A549 (cell line): Measurements from ENCODE around the gene TTBK2. TPM values are rescaled to one million over a fixed set of nuclear protein-coding genes. Genes with fewer than 3 reads are reported as not detected.

Source experiments
- ATAC-seq, 2 experiments: fragments of 200-7000 bp in 1 of 2; fragments of >200 bp in 1 of 2; cut with Nextera tagmentation in 1 of 2; cut with Tn5 transposase in 1 of 2; 3 replicates each; pipeline versions ENCODE4 v1.8.0 to v1.9.1; 2018 to 2020; ENCODE audit warnings: mild to moderate bottlenecking in 1 of 2, moderate library complexity in 1 of 2
- CTCF ChIA-PET: fragments of 300-600 bp; sonication (Branson Sonifier 250); formaldehyde crosslinking; extraction: SDS; loops from one replicate; lab custom pipeline; 2021; ENCODE audit warnings: antibody characterized with exemption, inconsistent platforms; lab: Yijun Ruan, JAX
- POLR2A ChIA-PET: fragments of 350-600 bp; formaldehyde crosslinking; extraction: SDS; loops from one replicate; lab custom pipeline; 2021; ENCODE audit warnings: antibody characterized with exemption, inconsistent platforms; lab: Yijun Ruan, JAX
- DNase-seq, 2 experiments: peaks; one replicate each; pipeline versions ENCODE4 v3.0.0 to v3.0.0-alpha.2; 2011 to 2016; ENCODE audit warnings: low read depth in 1 of 2, low spot score in 1 of 2
- FAIRE-seq: peaks from 2 replicates; lab custom pipeline; 2011; peaks lifted over from hg19 to GRCh38; lab: Jason Lieb, UNC
- H3K27ac ChIP-seq, 2 experiments: fragments of >200 bp; sonication (Bioruptor Twin); formaldehyde crosslinking; 3 replicates each; pipeline ENCODE4 v1.5.1; 2016 to 2017
- H3K4me1 ChIP-seq: fragments of >200 bp; sonication (Bioruptor Twin); formaldehyde crosslinking; 3 replicates; pipeline ENCODE4 v1.6.1; 2016
- H3K4me2 ChIP-seq: fragments of >200 bp; sonication (Bioruptor Twin); formaldehyde crosslinking; 3 replicates; pipeline ENCODE4 v1.6.1; 2016
- H3K4me3 ChIP-seq: fragments of >200 bp; sonication (Bioruptor Twin); formaldehyde crosslinking; 3 replicates; pipeline ENCODE4 v1.5.1; 2016
- H3K9me3 ChIP-seq: fragments of >200 bp; sonication (Bioruptor Twin); formaldehyde crosslinking; 3 replicates; pipeline ENCODE4 v1.6.1; 2016
- BHLHE40 ChIP-seq: IDR thresholded peaks from 2 replicates; pipeline ENCODE4 v1.6.1; 2012; ENCODE audit warnings: low read depth, low read length, inconsistent platforms
- E2F6 ChIP-seq: IDR thresholded peaks from 2 replicates; pipeline ENCODE4 v1.6.1; 2012; ENCODE audit warnings: low read depth, borderline replicate concordance
- EHF ChIP-seq: fragments of 250-450 bp; sonication (Bioruptor Pico); IDR thresholded peaks from 2 replicates; pipeline ENCODE4 v1.5.0; 2020; ENCODE audit warnings: mild to moderate bottlenecking
- FOSB ChIP-seq: fragments of 250-450 bp; sonication (Bioruptor Pico); IDR thresholded peaks from 2 replicates; pipeline ENCODE4 v1.5.0; 2020; ENCODE audit warnings: mild to moderate bottlenecking, moderate library complexity
- HEYL ChIP-seq: fragments of 250-450 bp; sonication (Bioruptor Pico); IDR thresholded peaks from 2 replicates; pipeline ENCODE4 v1.8.0; 2021; ENCODE audit warnings: mild to moderate bottlenecking, moderate library complexity
- HOXB13 ChIP-seq: fragments of 250-450 bp; sonication (Bioruptor Pico); IDR thresholded peaks from 2 replicates; pipeline ENCODE4 v1.5.0; 2020; ENCODE audit warnings: low read depth, mild to moderate bottlenecking, moderate library complexity
- JUNB ChIP-seq: fragments of >200 bp; sonication (Bioruptor Twin); formaldehyde crosslinking; IDR thresholded peaks from 2 replicates; pipeline ENCODE4 v1.6.1; 2016
- KDM1A ChIP-seq: fragments of 200-600 bp; sonication (generic); IDR thresholded peaks from 2 replicates; pipeline ENCODE4 v1.6.1; 2016; ENCODE audit warnings: low read depth, mild to moderate bottlenecking
- MAZ ChIP-seq: fragments of 150-350 bp; IDR thresholded peaks from 2 replicates; pipeline ENCODE4 v1.6.1; 2014; ENCODE audit warnings: antibody characterized with exemption, low read depth, low read length, borderline replicate concordance
- PHF8 ChIP-seq: fragments of 200-600 bp; sonication (generic); IDR thresholded peaks from 2 replicates; pipeline ENCODE4 v1.6.1; 2016; ENCODE audit warnings: low read depth, mild to moderate bottlenecking, antibody characterized with exemption, moderate library complexity, borderline replicate concordance
- SREBF2 ChIP-seq: fragments of 450-650 bp; IDR thresholded peaks from 2 replicates; pipeline ENCODE4 v1.6.1; 2014; ENCODE audit warnings: mild to moderate bottlenecking, moderate library complexity
- WGBS: methylation state at CpG from one replicate; pipeline ENCODE4 v1.1.6; 2017; ENCODE audit errors: missing lambda C conversion rate; 5-methylcytosine and 5-hydroxymethylcytosine counted together
- polyA plus RNA-seq, 4 experiments: library from polyadenylated mRNA; depleted of rRNA in 3 of 4; stranded (reverse); fragments of >200 nt; fragmentation: RNase III in 1 of 4; extraction: RNeasy Plus Mini Kit Qiagen cat#74134 plus additional on column Dnase treatment in 1 of 4; gene quantifications; 2 replicates in 3 of 4; 3 replicates in 1 of 4; pipeline ENCODE4 v1.2.3, GENCODE V29; 2011 to 2017
- TF ChIP-seq, protein P1 (sequence below): fragments of 250-450 bp; sonication (Bioruptor Pico); IDR thresholded peaks from 2 replicates; pipeline ENCODE4 v1.5.0; 2020; ENCODE audit warnings: low read depth, mild to moderate bottlenecking, moderate library complexity
- TF ChIP-seq, protein P2 (sequence below): IDR thresholded peaks from 2 replicates; pipeline ENCODE4 v1.6.1; 2012
- TF ChIP-seq, protein P3 (sequence below): fragments of 150-350 bp; IDR thresholded peaks from 2 replicates; pipeline ENCODE4 v1.6.1; 2014; ENCODE audit warnings: low read depth, mild to moderate bottlenecking, low read length
- TF ChIP-seq, protein P4 (sequence below): fragments of 200-600 bp; sonication (generic); IDR thresholded peaks from 2 replicates; pipeline ENCODE4 v1.6.1; 2016; ENCODE audit warnings: antibody characterized with exemption, mild to moderate bottlenecking, moderate library complexity
- TF ChIP-seq, protein P5 (sequence below): fragments of >200 bp; sonication (Bioruptor Twin); formaldehyde crosslinking; IDR thresholded peaks from 3 replicates; pipeline ENCODE4 v1.5.1; 2016

TTBK2 gene
- polyA plus RNA-seq, 2 of the 4 experiments (the other 2 are of a cell fraction): 2.3 to 5.6 TPM

DNA sequence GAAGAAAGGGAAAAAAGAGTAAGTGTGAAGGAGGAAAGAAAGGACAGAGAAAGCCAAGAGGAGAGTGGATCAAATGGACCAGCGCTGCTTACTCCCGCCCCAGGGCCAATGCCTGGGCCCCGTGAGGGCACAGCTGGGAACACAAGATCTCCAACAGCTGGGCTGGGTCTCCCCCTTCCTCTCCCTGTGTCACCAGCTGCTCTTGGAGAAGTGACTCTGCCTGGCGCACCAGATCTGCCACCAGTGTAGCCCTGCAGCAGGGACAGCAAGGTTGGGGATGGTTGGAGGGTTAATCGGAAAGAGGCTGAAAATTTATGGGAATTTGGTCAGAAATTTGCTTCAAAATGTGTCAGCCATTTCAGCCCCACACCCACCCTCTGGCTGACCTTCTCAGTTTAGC, 192.0 kb downstream of the TTBK2 start:
- WGBS: 95% methylated on average over 5 of the region's 5 CpGs
- Histone ChIP-seq H3K4me1 (no peaks in the 10 kb centered on the region), H3K27ac (no peak overlapping the region), H3K4me3 (no peak overlapping the region), H3K4me2 (no peak overlapping the region), H3K9me3 (no peaks in the 10 kb centered on the region)
- DNase-seq (no peak), FAIRE-seq (no peak), ATAC-seq (no peak)
- ChIA-PET CTCF (interaction anchor here (0.6 kb wide), 1 partner anchor 199 kb away, joined by 3 read pairs; no protein-coding TSS in a partner anchor), POLR2A (no interaction called here)
- TF ChIP-seq, protein P1, sequence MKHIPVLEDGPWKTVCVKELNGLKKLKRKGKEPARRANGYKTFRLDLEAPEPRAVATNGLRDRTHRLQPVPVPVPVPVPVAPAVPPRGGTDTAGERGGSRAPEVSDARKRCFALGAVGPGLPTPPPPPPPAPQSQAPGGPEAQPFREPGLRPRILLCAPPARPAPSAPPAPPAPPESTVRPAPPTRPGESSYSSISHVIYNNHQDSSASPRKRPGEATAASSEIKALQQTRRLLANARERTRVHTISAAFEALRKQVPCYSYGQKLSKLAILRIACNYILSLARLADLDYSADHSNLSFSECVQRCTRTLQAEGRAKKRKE (CRISPR knock-in tag): no peak
- TF ChIP-seq FOSB: no peak
- TF ChIP-seq KDM1A: no peak
- TF ChIP-seq HOXB13 (CRISPR knock-in tag): no peak
- TF ChIP-seq MAZ: no peak
- no peak for TF ChIP-seq PHF8
- TF ChIP-seq EHF (CRISPR knock-in tag): no peak
- TF ChIP-seq, protein P2, sequence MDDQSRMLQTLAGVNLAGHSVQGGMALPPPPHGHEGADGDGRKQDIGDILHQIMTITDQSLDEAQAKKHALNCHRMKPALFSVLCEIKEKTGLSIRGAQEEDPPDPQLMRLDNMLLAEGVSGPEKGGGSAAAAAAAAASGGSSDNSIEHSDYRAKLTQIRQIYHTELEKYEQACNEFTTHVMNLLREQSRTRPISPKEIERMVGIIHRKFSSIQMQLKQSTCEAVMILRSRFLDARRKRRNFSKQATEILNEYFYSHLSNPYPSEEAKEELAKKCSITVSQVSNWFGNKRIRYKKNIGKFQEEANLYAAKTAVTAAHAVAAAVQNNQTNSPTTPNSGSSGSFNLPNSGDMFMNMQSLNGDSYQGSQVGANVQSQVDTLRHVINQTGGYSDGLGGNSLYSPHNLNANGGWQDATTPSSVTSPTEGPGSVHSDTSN: no peak
- TF ChIP-seq BHLHE40: no peak
- TF ChIP-seq SREBF2: no peak
- TF ChIP-seq JUNB: no peak
- TF ChIP-seq HEYL (CRISPR knock-in tag): no peak
- TF ChIP-seq, protein P3, sequence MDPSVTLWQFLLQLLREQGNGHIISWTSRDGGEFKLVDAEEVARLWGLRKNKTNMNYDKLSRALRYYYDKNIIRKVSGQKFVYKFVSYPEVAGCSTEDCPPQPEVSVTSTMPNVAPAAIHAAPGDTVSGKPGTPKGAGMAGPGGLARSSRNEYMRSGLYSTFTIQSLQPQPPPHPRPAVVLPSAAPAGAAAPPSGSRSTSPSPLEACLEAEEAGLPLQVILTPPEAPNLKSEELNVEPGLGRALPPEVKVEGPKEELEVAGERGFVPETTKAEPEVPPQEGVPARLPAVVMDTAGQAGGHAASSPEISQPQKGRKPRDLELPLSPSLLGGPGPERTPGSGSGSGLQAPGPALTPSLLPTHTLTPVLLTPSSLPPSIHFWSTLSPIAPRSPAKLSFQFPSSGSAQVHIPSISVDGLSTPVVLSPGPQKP: no peak

DNA sequence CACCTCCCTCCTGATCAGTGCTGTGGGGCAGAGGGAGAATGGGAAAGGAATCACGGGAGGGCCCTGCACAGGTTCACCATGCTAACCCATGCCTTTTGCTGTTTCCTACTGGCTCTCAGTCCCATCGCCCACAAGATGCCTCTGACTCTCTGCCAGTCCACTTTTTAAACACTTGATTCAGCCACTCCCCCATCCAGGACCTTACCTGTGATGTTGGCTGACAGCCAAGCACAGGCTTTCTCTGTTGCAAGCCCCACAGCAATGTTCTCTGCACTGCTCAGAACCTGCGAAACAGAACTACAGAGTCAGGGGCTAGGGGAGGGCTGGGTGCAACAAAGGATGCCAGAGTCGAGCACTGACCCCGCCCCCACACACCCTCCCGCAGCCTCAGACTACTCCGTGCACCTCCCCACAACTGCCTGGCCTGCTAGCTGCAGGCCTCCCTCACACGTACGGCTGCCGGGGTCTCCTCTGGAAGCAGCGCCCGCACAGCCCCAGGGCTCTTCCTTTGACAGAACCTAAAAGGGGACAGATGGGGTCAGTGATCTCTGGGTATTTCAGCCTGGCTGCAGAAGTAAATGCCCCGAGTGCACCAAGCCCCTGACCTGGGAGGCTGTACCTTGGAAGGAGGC, 192.7 kb downstream of the TTBK2 start:
- 95% methylated on average over 7 of the region's 13 CpGs for WGBS
- CTCF ChIA-PET: no interaction called here
- no peak for DNase-seq

GRCh38 chr15:42726114-42726513, 194.5 kb downstream of the TTBK2 start:
- Histone ChIP-seq H3K9me3 (no peaks in the 10 kb centered on the region), H3K27ac (no peak overlapping the region), H3K4me3 (no peak overlapping the region), H3K4me1 (no peaks in the 10 kb centered on the region), H3K4me2 (no peak overlapping the region)
- FAIRE-seq (no peak), ATAC-seq (no peak), DNase-seq (no peak)
- ChIA-PET POLR2A (no interaction called here), CTCF (no interaction called here)
- 87% methylated on average over 8 of the region's 11 CpGs for WGBS
- TF ChIP-seq, protein P4, sequence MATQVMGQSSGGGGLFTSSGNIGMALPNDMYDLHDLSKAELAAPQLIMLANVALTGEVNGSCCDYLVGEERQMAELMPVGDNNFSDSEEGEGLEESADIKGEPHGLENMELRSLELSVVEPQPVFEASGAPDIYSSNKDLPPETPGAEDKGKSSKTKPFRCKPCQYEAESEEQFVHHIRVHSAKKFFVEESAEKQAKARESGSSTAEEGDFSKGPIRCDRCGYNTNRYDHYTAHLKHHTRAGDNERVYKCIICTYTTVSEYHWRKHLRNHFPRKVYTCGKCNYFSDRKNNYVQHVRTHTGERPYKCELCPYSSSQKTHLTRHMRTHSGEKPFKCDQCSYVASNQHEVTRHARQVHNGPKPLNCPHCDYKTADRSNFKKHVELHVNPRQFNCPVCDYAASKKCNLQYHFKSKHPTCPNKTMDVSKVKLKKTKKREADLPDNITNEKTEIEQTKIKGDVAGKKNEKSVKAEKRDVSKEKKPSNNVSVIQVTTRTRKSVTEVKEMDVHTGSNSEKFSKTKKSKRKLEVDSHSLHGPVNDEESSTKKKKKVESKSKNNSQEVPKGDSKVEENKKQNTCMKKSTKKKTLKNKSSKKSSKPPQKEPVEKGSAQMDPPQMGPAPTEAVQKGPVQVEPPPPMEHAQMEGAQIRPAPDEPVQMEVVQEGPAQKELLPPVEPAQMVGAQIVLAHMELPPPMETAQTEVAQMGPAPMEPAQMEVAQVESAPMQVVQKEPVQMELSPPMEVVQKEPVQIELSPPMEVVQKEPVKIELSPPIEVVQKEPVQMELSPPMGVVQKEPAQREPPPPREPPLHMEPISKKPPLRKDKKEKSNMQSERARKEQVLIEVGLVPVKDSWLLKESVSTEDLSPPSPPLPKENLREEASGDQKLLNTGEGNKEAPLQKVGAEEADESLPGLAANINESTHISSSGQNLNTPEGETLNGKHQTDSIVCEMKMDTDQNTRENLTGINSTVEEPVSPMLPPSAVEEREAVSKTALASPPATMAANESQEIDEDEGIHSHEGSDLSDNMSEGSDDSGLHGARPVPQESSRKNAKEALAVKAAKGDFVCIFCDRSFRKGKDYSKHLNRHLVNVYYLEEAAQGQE: no peak
- TF ChIP-seq, protein P5, sequence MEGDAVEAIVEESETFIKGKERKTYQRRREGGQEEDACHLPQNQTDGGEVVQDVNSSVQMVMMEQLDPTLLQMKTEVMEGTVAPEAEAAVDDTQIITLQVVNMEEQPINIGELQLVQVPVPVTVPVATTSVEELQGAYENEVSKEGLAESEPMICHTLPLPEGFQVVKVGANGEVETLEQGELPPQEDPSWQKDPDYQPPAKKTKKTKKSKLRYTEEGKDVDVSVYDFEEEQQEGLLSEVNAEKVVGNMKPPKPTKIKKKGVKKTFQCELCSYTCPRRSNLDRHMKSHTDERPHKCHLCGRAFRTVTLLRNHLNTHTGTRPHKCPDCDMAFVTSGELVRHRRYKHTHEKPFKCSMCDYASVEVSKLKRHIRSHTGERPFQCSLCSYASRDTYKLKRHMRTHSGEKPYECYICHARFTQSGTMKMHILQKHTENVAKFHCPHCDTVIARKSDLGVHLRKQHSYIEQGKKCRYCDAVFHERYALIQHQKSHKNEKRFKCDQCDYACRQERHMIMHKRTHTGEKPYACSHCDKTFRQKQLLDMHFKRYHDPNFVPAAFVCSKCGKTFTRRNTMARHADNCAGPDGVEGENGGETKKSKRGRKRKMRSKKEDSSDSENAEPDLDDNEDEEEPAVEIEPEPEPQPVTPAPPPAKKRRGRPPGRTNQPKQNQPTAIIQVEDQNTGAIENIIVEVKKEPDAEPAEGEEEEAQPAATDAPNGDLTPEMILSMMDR: no peak

More for the DNA sequence above, 192.7 kb downstream of the TTBK2 start:
- Histone ChIP-seq H3K4me1 (no peaks in the 10 kb centered on the region), H3K4me3 (no peak overlapping the region), H3K27ac (no peak overlapping the region), H3K4me2 (no peak overlapping the region), H3K9me3 (no peaks in the 10 kb centered on the region)
- FAIRE-seq: no peak
- POLR2A ChIA-PET: no interaction called here
- no peak for TF ChIP-seq E2F6
- no peak for ATAC-seq
